SJSA1 (cell line): ENCODE measurements around the gene UNC13D. TPM values are rescaled to one million over a fixed set of nuclear protein-coding genes. Genes with fewer than 3 reads are reported as not detected.
"Not testable (repeated sequence)": the region's sequence is repeated elsewhere in the genome, so short reads cannot be mapped to it uniquely, and the experiment has no call there.

Source experiments
- DNase-seq, 2 experiments: peaks; one replicate each; pipeline ENCODE4 v3.0.0-alpha.2; 2015 to 2020; ENCODE audit warnings: low spot score in 2 of 2, low read depth in 1 of 2
- H3K27ac ChIP-seq: fragments of 250-450 bp; sonication (Bioruptor Pico); 2 replicates; pipeline ENCODE4 v1.5.1; 2020; ENCODE audit warnings: mild to moderate bottlenecking, moderate library complexity
- H3K27me3 ChIP-seq: fragments of 250-450 bp; sonication (Bioruptor Pico); replicated peaks from 2 replicates; pipeline ENCODE4 v1.5.1; 2020; ENCODE audit warnings: mild to moderate bottlenecking, moderate library complexity
- H3K36me3 ChIP-seq: fragments of 250-450 bp; sonication (Bioruptor Pico); 2 replicates; pipeline ENCODE4 v1.5.1; 2020; ENCODE audit warnings: mild to moderate bottlenecking
- H3K4me1 ChIP-seq: fragments of 250-450 bp; sonication (Bioruptor Pico); replicated peaks from 2 replicates; pipeline ENCODE4 v1.6.1; 2021; ENCODE audit warnings: mild to moderate bottlenecking
- H3K4me3 ChIP-seq: fragments of 250-450 bp; sonication (Bioruptor Pico); 2 replicates; pipeline ENCODE4 v1.5.1; 2020; ENCODE audit warnings: mild to moderate bottlenecking
- H3K9me3 ChIP-seq: fragments of 250-450 bp; sonication (Bioruptor Pico); replicated peaks from 2 replicates; pipeline ENCODE4 v1.5.1; 2020; ENCODE audit warnings: mild to moderate bottlenecking
- total RNA-seq: library from RNA; depleted of rRNA; stranded (reverse); fragments of >200 nt; shearing (Covaris generic); gene quantifications from 2 replicates; pipeline ENCODE4 v1.2.3, GENCODE V29; 2014

UNC13D gene
- total RNA-seq, 1 experiment from 2014 or later: not detected

- DNase-seq, H3K9me3 ChIP-seq, H3K27ac ChIP-seq, H3K27me3 ChIP-seq, H3K4me3 ChIP-seq: not testable (repeated sequence)
- peaks cover 30% of the 10 kb centered on the region for H3K4me1 ChIP-seq
- peaks cover 53% of the 10 kb centered on the region for H3K36me3 ChIP-seq
These were observed 7.4 kb upstream of the UNC13D start for GRCh38 chr17:75851693-75851991.

- Histone ChIP-seq H3K27me3 (no peaks in the 10 kb centered on the region), H3K36me3 (peaks cover 58% of the 10 kb centered on the region), H3K4me1 (peaks cover 25% of the 10 kb centered on the region), H3K4me3 (no peak overlapping the region), H3K9me3 (no peaks in the 10 kb centered on the region; the same call in 1 of the 2 replicates), H3K27ac (no peak overlapping the region)
- peak in 1 of 2 experiments; percentile 41 for DNase-seq
These were observed 6.9 kb upstream of the UNC13D start for GRCh38 chr17:75850928-75851692.

GRCh38 chr17:75849724-75850123, 5.5 kb upstream of the UNC13D start:
- Histone ChIP-seq H3K9me3 (no peaks in the 10 kb centered on the region; the same call in 1 of the 2 replicates), H3K27me3 (no peaks in the 10 kb centered on the region), H3K4me3 (no peak overlapping the region), H3K36me3 (peaks cover 60% of the 10 kb centered on the region), H3K4me1 (peaks cover 31% of the 10 kb centered on the region), H3K27ac (no peak overlapping the region)
- DNase-seq: peak in 1 of 2 experiments; percentile 46

GRCh38 chr17:75849279-75849646, 5.1 kb upstream of the UNC13D start:
- no peak overlapping the region for H3K27ac ChIP-seq
- H3K27me3 ChIP-seq: no peaks in the 10 kb centered on the region
- no peak overlapping the region for H3K4me3 ChIP-seq
- no peaks in the 10 kb centered on the region; the same call in 1 of the 2 replicates for H3K9me3 ChIP-seq
- DNase-seq: peak in 1 of 2 experiments; percentile 42
- H3K36me3 ChIP-seq: peaks cover 60% of the 10 kb centered on the region
- H3K4me1 ChIP-seq: peaks cover 27% of the 10 kb centered on the region

- Histone ChIP-seq H3K27ac (no peak overlapping the region), H3K4me1 (peaks cover 21% of the 10 kb centered on the region), H3K27me3 (no peaks in the 10 kb centered on the region), H3K9me3 (no peaks in the 10 kb centered on the region; the same call in 1 of the 2 replicates), H3K36me3 (peaks cover 60% of the 10 kb centered on the region), H3K4me3 (no peak overlapping the region)
- peak; percentile 52 to 83 for DNase-seq
These were observed 4.5 kb upstream of the UNC13D start for GRCh38 chr17:75848523-75849278.

- Histone ChIP-seq H3K36me3 (peaks cover 60% of the 10 kb centered on the region), H3K4me3 (no peak overlapping the region), H3K4me1 (peaks cover 13% of the 10 kb centered on the region), H3K9me3 (no peaks in the 10 kb centered on the region; the same call in 1 of the 2 replicates), H3K27ac (no peak overlapping the region), H3K27me3 (no peaks in the 10 kb centered on the region)
- peak in 1 of 2 experiments; percentile 51 for DNase-seq
These were observed 3.7 kb upstream of the UNC13D start for GRCh38 chr17:75847614-75848522.

GRCh38 chr17:75846692-75847613, 2.7 kb upstream of the UNC13D start:
- peak in 1 of 2 experiments; percentile 54 for DNase-seq
- Histone ChIP-seq H3K36me3 (peaks cover 60% of the 10 kb centered on the region), H3K9me3 (no peaks in the 10 kb centered on the region; the same call in 1 of the 2 replicates), H3K4me3 (no peak overlapping the region), H3K27me3 (no peaks in the 10 kb centered on the region), H3K4me1 (peaks cover 8% of the 10 kb centered on the region), H3K27ac (no peak overlapping the region)

GRCh38 chr17:75845933-75846691, 1.9 kb upstream of the UNC13D start:
- H3K27me3 ChIP-seq: no peaks in the 10 kb centered on the region
- no peaks in the 10 kb centered on the region; the same call in 1 of the 2 replicates for H3K9me3 ChIP-seq
- H3K36me3 ChIP-seq: peaks cover 53% of the 10 kb centered on the region
- no peak for DNase-seq
- no peak overlapping the region for H3K27ac ChIP-seq
- H3K4me1 ChIP-seq: peaks cover 8% of the 10 kb centered on the region
- no peak overlapping the region for H3K4me3 ChIP-seq

GRCh38 chr17:75845058-75845711, 981 bp upstream of the UNC13D start:
- DNase-seq: peak; percentile 70 to 82
- Histone ChIP-seq H3K36me3 (peaks cover 44% of the 10 kb centered on the region), H3K27ac (no peak overlapping the region), H3K9me3 (no peaks in the 10 kb centered on the region; the same call in 1 of the 2 replicates), H3K4me3 (no peak overlapping the region), H3K4me1 (peaks cover 8% of the 10 kb centered on the region), H3K27me3 (no peaks in the 10 kb centered on the region)

GRCh38 chr17:75844530-75845057, 390 bp upstream of the UNC13D start:
- no peak overlapping the region for H3K4me3 ChIP-seq

GRCh38 chr17:75842963-75843576, 1.1 kb downstream of the UNC13D start:
- Histone ChIP-seq H3K27ac (no peak overlapping the region), H3K4me3 (no peak overlapping the region), H3K27me3 (no peaks in the 10 kb centered on the region), H3K4me1 (peaks cover 8% of the 10 kb centered on the region), H3K36me3 (peaks cover 25% of the 10 kb centered on the region), H3K9me3 (no peaks in the 10 kb centered on the region; the same call in 1 of the 2 replicates)
- DNase-seq: no peak

More at GRCh38 chr17:75844530-75845057, 390 bp upstream of the UNC13D start:
- Histone ChIP-seq H3K27ac (no peak overlapping the region), H3K36me3 (peaks cover 40% of the 10 kb centered on the region), H3K27me3 (no peaks in the 10 kb centered on the region), H3K9me3 (no peaks in the 10 kb centered on the region; the same call in 1 of the 2 replicates), H3K4me1 (peaks cover 8% of the 10 kb centered on the region)
- DNase-seq: no peak
